Measurements from ENCODE around the gene OR5AU1. TPM values are rescaled to one million over a fixed set of nuclear protein-coding genes. Genes with fewer than 3 reads are reported as not detected.
"Not testable (repeated sequence)": the region's sequence is repeated elsewhere in the genome, so short reads cannot be mapped to it uniquely, and the experiment has no call there.

Gene OR5AU1
- total RNA-seq, 4 donors from 2014 or later: not detected

DNA sequence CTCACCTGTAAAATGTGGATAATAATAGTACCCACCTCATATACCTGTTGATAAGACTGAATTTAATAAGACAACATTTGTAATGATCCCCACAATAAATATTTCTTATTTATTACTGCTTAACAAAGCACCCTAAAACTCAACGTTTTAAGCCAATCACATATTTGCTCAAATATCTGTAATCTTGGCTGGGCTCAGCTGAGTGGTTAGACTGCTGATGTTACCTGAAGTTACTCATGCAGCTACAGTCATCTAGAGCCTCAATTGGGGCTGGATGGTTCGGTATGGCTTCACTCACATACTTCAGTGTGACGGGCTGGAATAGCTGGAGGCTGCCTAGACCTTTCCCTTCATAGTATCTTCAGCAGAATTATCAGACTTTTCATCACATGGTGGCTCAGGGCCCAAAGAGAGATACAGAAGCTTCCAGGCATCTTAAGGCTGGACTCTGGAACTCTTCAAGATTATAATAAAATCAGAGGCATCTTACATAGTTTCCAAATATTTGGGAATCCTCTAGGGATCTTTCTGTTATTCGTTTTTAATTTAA, 4.3 kb upstream of the OR5AU1 start:
- 70 to 73% methylated on average over 2 to 4 of the region's 4 CpGs for whole genome bisulfite sequencing, 2 donors (ENCODE audit: low coverage in 1 of 2)
- in situ Hi-C loops (cut with MboI; ENCODE audit: low pct_ligation_motif_present in 1 of 4, low pct_unique_long_range_greater_than_20kb in 1 of 4, low sequenced_read_pairs in 3 of 4) (no loop called here), intact Hi-C loops (cut with DNase I; ENCODE audit: low total_unique reads) (no loop called here)
- TF ChIP-seq POLR2AphosphoS5 (IDR thresholded peaks at IDR 0.05) (no peak), POLR2A (IDR thresholded peaks at IDR 0.05) (no peak), EP300 (IDR thresholded peaks at IDR 0.05; ENCODE audit: low read depth) (no peak)
- TF ChIP-seq, protein P1, sequence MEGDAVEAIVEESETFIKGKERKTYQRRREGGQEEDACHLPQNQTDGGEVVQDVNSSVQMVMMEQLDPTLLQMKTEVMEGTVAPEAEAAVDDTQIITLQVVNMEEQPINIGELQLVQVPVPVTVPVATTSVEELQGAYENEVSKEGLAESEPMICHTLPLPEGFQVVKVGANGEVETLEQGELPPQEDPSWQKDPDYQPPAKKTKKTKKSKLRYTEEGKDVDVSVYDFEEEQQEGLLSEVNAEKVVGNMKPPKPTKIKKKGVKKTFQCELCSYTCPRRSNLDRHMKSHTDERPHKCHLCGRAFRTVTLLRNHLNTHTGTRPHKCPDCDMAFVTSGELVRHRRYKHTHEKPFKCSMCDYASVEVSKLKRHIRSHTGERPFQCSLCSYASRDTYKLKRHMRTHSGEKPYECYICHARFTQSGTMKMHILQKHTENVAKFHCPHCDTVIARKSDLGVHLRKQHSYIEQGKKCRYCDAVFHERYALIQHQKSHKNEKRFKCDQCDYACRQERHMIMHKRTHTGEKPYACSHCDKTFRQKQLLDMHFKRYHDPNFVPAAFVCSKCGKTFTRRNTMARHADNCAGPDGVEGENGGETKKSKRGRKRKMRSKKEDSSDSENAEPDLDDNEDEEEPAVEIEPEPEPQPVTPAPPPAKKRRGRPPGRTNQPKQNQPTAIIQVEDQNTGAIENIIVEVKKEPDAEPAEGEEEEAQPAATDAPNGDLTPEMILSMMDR (IDR thresholded peaks at IDR 0.05): no peak
- Histone ChIP-seq H3K27ac (no peak overlapping the region), H3K27me3 (peaks cover 3% of the 10 kb centered on the region), H3K4me1 (no peaks in the 10 kb centered on the region), H3K9me3 (no peaks in the 10 kb centered on the region), H3K4me3 (no peak overlapping the region), H3K36me3 (no peaks in the 10 kb centered on the region)
- no peak for DNase-seq

DNA sequence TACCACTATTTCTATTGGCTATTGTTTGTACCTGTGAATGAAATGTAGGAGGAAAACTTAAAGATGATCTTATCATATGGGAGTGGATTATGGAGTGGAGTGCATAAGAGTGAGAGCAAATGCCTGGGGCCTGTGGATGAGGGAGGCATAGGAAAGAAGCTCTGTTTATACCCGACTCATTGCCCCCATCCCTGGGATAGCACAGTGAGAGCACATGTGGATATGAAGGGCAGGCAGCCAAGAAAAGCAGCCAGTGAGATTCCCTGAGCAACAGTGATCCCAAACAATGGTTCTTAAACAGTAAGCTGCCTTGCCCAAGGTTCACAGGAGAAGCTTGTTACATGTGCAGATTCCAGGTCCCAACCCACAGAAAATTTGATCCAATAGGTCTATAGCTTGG, 2.3 kb upstream of the OR5AU1 start:
- H3K27me3 ChIP-seq; DNase-seq; H3K4me3 ChIP-seq; H3K36me3 ChIP-seq; H3K4me1 ChIP-seq; H3K27ac ChIP-seq; H3K9me3 ChIP-seq; in situ Hi-C loops (cut with MboI; ENCODE audit: low pct_ligation_motif_present in 1 of 4, low pct_unique_long_range_greater_than_20kb in 1 of 4, low sequenced_read_pairs in 3 of 4): not testable (repeated sequence)
- intact Hi-C loops (cut with DNase I; ENCODE audit: low total_unique reads): loop anchor here (10.0 kb wide), 1 partner anchor 1377 kb away; no protein-coding TSS in a partner anchor
- WGBS, 2 donors (ENCODE audit: low coverage in 1 of 2): 28% methylated on average over 1 of the region's 1 CpG; no CpG with 5 or more reads in 1 of the 2 donors

DNA sequence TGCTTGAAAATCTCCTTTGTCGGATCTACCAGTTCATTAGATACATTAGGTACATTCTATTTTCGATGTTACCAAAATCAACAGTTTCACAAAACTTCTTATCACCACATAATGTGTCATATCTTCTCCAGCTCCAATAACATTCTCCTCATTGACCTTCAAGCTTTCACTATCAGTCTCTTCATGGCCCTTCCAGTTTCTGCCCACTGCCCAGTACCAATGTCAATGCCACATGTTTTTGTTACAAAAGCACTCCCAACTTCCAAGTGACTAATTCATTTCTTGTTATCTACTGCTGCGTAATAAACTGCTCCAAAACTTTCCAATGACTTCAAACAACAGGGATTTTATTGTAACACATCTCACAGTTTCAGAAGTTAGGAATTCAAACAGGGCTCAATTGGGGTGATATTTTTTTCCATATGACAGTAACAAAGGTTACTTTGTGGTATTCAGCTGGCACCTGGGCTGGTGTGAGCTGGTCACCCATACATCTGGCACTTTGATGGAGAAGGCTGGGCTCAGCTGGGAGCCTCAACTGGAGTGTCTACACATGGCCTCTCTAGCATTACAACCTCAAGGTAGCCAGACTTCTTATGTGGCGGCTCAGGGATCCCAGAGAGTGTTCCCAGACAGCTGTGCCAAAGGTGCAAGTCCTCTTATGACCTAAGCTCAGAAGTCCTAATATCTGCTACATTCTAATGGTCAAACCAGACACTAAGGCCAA, 6.1 kb downstream of the OR5AU1 start:
- intact Hi-C loops (cut with DNase I; ENCODE audit: low total_unique reads): loop anchor here (10.0 kb wide), 1 partner anchor 1385 kb away; no protein-coding TSS in a partner anchor
- Histone ChIP-seq H3K4me1 (no peaks in the 10 kb centered on the region), H3K4me3 (no peak overlapping the region), H3K27ac (no peak overlapping the region), H3K9me3 (peaks cover 8 to 9% of the 10 kb centered on the region in 2 donors), H3K27me3 (peaks cover under 1% of the 10 kb centered on the region), H3K36me3 (no peaks in the 10 kb centered on the region)
- in situ Hi-C loops (cut with MboI; ENCODE audit: low pct_ligation_motif_present in 1 of 4, low pct_unique_long_range_greater_than_20kb in 1 of 4, low sequenced_read_pairs in 3 of 4): no loop called here
- no peak for DNase-seq
- no peak for TF ChIP-seq POLR2A (IDR thresholded peaks at IDR 0.05)
- TF ChIP-seq, protein P1 (IDR thresholded peaks at IDR 0.05): no peak
- no peak for TF ChIP-seq POLR2AphosphoS5 (IDR thresholded peaks at IDR 0.05)
- no peak for TF ChIP-seq EP300 (IDR thresholded peaks at IDR 0.05; ENCODE audit: low read depth)
- WGBS, 2 donors (ENCODE audit: low coverage in 1 of 2): 88 to 92% methylated on average over 3 to 4 of the region's 4 CpGs

DNA sequence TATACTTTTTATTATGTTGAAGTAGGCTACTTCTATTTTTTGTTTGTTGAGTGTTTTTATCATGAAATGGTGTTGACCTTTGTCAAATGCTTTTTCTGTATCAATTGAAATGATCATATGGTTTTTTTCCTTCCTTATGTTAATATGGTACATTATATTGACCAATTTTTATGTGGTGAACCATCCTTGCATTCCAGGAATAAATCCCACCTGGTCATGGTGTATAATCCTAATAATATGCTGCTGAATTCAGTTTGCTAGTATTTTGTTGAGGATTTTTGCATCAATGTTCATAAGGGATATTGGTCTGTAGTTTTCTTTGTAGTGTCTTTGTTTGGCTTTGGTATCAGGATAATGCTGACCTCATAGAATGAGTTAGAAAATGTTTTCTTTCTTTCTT, 10.4 kb downstream of the OR5AU1 start:
- intact Hi-C loops (cut with DNase I; ENCODE audit: low total_unique reads): no loop called here
- peaks cover 9% of the 10 kb centered on the region in 2 donors for H3K9me3 ChIP-seq
- no peaks in the 10 kb centered on the region for H3K36me3 ChIP-seq
- TF ChIP-seq POLR2A (IDR thresholded peaks at IDR 0.05): no peak
- no peaks in the 10 kb centered on the region for H3K27me3 ChIP-seq
- no peaks in the 10 kb centered on the region for H3K4me1 ChIP-seq
- DNase-seq: no peak
- in situ Hi-C loops (cut with MboI; ENCODE audit: low pct_ligation_motif_present in 1 of 4, low pct_unique_long_range_greater_than_20kb in 1 of 4, low sequenced_read_pairs in 3 of 4): no loop called here
- no peak overlapping the region for H3K27ac ChIP-seq
- no peak overlapping the region for H3K4me3 ChIP-seq

DNA sequence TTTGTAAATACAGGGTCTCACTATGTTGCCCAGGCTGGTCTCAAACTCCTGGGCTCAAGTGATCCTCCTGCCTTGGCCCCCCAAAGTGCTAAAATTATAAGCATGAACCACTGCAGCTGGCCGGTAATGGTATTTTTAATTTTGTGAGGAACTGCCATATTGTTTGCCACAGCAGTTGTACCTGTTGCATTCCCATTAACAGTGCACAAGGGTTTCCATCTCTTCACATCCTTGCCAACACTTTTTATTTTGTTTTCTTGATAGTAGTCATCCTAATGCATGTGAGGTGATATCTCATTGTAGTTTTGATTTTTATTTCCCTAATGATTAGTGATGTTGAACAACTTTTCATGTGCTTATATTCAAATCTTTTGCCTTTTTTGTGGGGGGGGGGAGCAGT, 13.5 kb downstream of the OR5AU1 start:
- Histone ChIP-seq H3K4me3 (no peak overlapping the region), H3K4me1 (no peaks in the 10 kb centered on the region), H3K36me3 (no peaks in the 10 kb centered on the region), H3K27ac (no peak overlapping the region), H3K9me3 (peaks cover 9% of the 10 kb centered on the region in 2 donors), H3K27me3 (no peaks in the 10 kb centered on the region)
- no peak for DNase-seq
- intact Hi-C loops (cut with DNase I; ENCODE audit: low total_unique reads) (no loop called here), in situ Hi-C loops (cut with MboI; ENCODE audit: low pct_ligation_motif_present in 1 of 4, low pct_unique_long_range_greater_than_20kb in 1 of 4, low sequenced_read_pairs in 3 of 4) (no loop called here)
- WGBS, 2 donors (ENCODE audit: low coverage in 1 of 2): 79 to 89% methylated on average over 1 of the region's 1 CpG
- TF ChIP-seq EP300 (IDR thresholded peaks at IDR 0.05; ENCODE audit: low read depth) (no peak), POLR2A (IDR thresholded peaks at IDR 0.05) (no peak), POLR2AphosphoS5 (IDR thresholded peaks at IDR 0.05) (no peak)
- TF ChIP-seq, protein P1 (IDR thresholded peaks at IDR 0.05): no peak

All from transverse colon (tissue), 4 donors.